ENCODE data around the gene HCK.
"Not testable (repeated sequence)": the region's sequence is repeated elsewhere in the genome, so short reads cannot be mapped to it uniquely, and the experiment has no call there.

HCK gene

DNA sequence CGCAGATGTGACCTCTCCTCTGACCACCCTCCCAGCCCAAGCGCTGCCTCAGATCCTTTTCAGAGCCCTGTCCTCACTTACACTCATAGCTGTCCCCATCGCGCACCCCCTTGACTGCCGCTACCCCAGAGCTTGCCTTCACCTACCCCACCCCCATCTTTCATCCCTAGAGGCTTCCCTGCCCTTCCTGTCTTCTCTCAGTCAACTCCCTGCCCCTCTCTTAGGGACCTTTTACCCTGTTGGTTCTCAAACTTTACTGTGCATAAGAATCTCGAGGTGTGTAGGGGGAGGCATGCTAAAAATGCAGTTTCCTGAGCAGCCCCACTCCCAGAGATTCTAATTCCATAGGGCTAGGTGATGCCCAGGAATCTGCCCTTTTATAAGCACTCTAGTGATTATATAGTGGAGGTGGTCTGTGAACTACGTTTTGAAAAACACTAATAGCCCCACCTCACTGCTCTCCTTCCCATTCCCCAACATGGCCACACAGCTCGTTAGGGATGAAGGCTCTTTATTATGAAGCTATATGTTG is 58.2 kb downstream of the HCK start:
- DNase-seq = no peak

DNA sequence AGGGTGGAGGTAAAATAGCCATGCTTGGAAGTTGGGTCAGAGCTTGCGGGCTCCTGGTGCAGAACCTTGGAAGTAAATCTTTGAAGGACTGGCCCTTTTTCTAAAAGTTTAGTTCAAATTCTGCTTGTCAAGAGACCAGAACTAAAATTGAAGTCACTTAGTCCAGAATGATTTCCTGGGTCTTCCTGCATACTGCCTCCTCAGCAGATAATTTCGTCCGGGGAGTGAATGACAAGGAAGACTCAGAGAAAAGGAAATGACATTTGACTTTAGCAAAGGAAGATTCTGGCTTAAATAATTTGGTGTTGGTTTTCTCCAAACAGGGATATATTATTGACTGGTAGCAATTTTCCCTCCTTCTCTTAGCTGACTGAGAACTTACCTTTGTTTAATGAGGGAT is 58.7 kb downstream of the HCK start:
- DNase-seq = no peak

DNA sequence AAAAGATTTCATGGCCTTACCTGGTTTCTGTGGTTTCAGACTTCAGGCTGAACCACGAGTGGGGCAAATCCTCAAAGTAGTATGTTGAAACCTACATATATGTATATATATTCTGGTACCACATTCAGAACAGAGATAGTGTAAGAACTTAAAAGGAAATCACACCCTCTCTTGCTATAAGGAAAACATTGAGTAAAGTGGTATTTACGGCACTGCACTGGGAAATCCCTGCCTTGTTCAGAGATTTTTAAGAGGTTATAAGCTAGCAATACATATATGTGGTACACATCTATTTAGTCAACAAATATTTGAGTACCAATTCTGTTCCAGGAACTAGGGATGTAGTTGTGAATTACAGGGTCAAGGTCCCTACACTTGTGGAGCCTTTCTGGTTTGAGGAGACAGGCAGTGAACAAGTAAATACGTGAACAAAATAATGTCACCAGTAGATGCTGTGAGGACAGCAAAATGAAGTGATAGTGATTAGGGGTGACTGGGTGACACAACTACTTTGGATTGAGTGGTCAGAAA is 59.2 kb downstream of the HCK start:
- no peak for DNase-seq

DNA sequence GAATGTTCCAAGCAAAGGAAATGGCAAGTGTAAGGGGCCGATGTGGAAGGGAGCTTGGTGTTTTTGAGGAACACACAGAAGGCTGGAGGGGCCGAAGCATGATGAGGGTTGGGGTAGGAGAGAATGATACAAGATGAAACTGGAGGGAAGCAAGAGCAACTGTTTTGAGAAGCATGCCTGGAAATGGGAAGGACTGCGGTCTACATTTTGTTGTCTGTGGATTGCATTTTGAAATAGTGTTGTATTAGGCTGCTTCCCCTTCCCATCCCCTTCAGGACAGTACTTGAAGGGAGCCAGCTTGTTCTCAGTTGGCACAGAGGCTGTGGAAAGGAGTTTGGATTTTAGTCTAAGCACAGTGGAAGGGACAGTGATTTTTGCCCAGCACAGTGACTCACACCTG is 59.7 kb downstream of the HCK start:
- no peak for DNase-seq

DNA sequence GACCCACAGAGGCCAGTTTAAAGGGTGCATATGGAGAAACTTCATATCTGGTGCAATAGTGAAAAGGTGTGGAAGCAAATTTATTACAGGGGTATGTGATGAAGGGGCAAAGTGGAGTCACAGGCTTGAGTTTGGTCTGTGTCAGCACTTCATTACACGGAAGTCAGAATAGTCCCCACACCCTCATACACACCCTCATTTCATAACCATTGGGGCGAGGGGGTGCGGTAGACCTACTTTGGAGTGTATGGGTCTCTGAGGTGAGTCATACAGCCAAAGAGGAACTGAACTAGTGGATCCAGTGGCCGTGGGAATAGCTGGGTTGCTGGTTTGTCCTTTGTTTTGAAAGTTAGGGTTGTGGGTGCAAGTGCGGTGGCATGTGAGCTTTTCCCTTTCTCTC is 60.8 kb downstream of the HCK start:
- no peak for DNase-seq

DNA sequence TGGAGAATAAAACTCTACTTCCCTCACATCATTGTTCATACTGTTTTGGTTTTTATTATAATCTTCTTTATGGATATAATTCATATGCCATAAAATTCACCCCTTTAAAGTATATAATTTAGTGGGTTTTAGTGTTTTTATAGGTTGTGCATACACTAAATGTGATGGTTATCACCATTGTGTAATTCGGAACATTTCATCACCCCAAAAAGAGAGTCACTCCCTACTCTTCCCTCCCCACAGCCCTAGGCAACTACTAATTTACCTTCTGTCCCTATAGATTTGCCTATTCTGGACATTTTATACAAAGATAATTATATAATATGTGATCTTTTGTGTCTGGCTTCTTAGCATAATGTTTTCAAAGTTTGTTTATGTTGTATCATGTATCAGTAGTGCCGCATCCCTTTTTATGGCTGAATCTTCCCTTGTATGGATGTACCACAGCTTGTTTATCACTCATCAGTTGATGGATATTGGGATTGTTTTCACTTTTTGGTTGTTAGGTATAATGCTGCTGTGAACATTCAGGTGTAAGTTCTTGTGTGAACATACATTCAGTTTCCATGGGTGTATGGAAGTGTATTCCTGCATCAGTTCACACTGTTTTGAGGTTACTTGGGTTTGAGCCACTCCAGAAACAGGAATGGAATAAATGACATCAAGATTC is 61.7 kb downstream of the HCK start:
- DNase-seq = no peak

DNA sequence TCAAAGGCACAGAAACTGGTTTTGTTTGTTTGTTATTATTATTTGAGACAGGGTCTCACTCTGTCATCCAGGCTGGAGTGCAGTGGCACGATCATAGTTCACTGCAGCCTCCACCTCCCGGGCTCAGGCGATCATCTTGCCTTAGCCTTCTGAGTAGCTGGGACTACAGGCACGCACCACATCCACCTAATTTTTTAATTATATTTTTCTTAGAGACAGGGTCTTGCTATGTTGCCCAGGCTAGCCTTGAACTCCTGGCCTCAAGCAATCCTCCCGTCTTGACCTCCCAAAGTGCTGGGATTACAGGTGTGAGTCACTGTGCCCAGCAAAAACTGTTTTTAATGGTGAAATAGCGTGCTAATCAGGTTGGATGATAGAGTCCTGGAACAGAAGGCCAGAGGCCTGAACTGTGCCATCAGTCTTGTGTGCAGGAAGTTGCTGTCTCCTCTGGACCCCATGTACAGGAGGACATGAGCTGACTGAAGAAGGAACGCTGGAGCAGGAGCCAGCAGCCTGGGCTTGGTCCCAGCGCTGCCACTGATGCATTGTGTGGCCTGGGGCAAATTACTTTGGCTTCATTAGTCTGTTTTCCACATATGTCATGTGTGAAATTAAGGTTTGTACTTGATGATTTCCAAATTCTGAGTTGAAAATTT is 62.4 kb downstream of the HCK start:
- DNase-seq = no peak

DNA sequence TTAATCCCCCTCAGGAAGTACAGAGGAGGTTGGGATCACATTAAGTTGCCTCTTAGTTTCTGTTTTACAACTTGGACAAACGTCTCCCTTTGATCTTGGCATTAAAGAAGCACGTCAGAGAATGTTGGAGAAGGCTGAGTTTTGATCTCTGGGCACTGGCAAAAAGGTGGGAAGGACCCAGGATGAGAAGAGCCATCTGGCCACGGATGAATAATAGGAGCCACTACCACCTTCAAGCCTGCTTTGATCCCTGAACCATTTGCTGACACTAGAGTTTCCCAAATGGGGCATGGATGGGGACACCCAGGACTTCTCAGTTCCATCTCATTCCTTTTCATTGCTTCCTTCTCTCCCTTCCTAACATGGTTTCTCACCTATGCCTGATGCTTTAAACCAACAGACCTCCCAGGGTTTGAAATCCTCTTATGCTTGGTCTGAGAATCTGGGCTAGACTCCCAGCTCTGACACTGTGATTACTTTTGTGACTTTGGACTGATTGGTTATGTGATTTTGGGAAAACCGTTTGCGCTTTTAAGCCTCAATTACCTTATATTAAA is 63.2 kb downstream of the HCK start:
- no peak for DNase-seq

DNA sequence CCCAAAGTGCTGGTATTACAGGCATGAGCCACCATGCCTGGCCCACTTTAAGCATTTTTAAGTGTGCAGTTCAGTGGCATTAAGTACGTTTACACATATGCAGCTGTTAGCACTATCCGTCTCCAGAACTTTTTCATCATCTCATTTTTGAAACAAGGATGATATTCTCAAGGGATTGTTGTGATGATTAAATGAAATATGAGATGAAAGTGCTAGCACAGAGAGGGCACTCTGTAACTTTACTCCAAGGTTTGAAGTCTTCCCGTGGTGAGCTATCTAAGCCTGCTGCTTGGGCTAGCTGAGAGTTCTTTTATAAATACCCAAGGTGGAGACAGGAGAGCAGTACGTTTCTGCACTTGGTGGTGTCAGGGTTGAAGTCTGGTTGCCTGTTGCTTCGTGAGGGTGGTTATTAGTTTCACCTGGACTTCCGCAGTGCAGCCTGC is 64.1 kb downstream of the HCK start:
- DNase-seq = no peak

DNA sequence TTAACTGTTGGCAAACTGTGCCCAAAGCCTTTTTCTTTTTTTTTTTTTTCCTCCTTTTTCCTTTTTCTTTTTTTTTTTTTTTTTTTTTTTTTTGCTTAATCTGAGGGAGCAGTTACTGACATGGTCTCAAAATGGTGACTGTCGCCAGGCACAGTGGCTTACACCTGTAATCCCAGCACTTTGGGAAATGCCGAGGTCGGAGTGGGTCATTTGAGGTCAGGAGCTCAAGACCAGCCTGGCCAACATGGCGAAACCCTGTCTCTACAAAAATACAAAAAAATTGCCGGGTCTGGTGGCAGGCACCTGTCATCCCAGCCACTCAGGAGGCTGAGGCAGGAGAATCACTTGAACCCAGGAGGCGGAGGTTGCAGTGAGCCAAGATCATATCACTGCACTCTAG is 64.8 kb downstream of the HCK start:
- DNase-seq = not testable (repeated sequence)

DNA sequence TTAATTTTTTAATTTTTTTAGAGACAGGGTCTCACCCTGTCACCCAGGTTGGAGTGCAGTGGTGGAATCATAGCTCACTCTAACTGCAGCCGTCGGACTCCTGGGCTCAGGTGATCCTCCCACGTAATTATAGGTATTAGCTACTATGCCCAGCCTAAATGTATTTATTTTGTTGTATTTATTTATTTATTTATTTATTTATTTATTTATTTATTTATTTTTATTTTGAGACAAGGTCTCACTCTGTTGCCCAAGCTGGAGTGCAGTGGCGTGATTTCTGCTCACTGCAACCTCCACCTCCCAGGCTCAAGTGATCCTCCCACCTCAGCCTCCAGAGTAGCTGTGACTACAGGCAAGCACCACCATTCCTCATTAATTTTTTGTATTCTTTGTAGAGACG is 66.4 kb downstream of the HCK start:
- not testable (repeated sequence) for DNase-seq

DNA sequence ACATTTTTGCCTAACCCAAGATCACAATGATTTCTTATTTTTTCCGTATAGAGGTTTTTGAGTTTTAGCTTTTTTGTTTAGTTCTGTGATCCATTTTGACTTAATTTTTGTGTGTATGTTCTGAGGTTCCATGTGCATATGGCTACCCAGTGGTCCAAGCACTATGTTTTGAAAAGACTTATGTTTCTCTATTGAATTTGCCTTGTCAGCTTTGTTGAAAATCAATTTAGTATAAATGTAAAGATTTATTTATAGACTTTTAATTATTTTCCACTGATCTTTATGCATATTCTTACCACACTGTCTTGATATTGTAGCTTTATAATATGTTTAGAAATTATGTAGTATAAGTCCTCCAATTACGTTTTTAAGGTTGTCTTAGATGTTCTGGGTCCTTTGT is 67.7 kb downstream of the HCK start:
- DNase-seq = no peak

DNA sequence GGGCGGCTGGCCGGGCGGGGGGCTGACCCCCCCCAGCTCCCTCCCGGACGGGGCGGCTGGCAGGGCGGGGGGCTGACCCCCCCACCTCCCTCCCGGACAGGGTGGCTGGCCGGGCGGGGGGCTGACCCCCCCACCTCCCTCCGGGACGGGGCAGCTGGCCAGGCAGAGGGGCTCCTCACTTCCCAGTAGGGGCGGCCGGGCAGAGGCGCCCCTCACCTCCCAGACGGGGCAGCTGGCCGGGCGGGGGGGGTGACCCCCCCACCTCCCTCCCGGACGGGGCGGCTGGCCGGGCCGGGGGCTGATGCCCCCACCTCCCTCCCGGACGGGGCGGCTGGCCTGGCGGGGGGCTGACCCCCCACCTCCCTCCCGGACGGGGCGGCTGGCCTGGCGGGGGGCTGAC is 69.9 kb downstream of the HCK start:
- DNase-seq = not testable (repeated sequence)

DNA sequence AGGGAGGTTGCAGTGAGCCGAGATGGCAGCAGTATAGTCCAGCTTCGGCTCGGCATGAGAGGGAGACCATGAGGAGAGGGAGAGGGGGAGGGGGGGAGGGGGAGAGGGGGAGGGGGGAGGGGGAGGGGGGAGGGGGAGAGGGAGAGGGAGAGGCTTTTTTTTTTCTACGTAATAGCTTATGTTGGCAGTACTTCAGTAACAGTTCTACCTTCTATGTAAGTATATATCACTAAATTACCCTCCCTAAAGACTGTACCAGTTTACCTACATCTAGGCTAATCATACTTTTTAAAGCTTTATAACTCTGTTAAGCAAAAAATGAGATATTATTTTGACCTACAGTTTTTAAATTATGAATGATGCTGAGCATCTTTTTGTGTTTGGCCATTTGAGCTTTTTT is 71.0 kb downstream of the HCK start:
- DNase-seq = no peak

DNA sequence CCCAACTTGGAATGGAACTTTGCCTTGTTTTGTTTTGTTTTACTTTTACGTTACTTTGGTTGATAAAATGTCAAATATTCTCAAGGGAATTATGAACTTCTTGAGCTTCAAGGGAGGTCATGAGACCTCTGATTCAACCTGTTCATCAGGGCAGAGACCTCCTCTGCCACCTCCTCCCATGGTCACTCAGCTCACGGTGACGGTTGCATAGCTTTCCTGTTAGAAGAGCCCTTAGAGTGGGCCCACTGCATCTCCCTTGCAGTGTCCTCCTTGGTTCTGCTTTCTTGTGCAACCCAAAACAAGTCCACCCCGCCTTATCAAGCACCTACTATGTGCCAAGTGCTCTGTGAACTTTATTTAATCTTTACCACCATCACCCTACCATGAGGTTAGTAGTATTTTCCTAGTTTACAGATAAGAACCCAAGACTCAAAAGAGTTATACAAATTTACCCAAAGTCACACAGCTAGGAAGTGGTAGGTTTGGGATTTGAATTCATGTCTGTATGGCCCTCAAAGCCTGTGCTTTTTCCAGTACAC is 72.9 kb downstream of the HCK start:
- no peak for DNase-seq

DNA sequence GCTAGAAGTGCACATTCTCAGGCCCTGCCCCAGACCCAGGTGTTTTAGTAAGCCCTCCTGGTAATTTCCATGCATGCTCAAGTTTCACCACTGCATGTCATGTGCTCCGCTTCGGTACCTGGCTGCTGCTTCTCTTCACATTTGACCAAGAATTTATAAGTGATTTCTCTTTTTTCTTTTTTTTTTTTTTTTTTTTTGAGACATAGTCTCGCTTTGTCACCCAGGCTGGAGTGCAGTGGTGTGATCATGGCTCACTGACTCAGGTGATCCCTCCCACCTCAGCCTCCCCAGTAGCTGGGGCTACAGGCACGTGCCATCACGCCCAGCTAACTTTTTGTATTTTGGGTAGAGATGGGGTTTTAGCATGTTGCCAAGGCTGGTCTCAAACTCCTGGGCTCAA is 73.5 kb downstream of the HCK start:
- DNase-seq = no peak

DNA sequence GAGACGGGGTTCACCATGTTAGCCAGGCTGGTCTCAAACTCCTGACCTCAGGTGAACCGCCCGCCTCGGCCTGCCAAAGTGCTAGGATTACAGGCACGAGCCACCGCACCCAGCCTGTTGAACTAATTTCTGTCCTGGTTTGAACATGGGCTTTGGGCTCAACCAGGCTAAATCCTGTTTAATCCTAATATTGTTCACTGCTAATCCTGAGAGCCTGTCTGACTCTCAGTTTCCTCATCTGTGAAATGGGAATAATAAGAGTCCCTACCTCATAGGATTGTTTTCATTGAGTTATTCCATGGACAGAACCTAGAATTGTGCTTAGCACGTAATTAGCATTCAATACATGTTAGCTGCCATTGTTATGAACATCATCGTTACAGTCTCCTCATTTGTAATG is 74.9 kb downstream of the HCK start:
- no peak for DNase-seq

DNA sequence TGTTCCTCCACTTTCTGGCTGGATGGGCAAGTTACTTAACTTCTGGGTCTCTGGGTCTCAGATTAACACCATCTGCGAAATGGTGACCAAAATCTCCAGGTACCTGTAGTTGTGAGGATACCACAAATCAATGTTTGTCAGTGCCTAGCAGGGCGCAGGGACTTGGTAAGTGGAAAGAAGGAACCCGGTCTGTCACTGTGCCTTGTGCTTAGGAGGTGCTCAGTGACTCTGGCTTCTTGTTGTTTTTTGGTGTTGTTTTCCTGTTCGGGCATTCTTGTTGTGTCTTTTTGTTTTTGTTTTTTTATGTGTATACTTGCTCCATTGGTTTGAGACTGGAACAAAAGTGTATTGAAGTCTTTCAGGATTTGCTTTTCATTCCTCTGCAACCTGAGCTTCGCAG is 75.3 kb downstream of the HCK start:
- no peak for DNase-seq

DNA sequence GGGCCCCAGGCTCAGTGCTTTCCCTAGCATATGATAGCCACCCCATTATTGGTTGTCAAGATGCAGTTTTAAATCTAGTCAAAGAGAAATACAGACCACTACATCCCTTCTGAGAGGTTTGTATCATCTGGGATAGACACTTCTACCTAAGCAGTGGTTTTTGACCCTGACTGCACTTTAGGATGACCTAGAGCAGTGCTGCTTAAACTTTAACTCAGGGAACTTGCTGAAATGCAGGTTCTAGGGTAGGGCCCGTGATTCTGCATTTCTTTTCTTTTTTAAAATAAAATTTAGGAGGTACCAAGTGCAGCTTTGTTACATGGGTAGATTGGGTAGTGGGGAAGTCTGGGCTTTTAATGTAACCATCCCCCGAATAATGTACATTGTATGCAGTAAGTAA is 76.1 kb downstream of the HCK start:
- DNase-seq = no peak

DNA sequence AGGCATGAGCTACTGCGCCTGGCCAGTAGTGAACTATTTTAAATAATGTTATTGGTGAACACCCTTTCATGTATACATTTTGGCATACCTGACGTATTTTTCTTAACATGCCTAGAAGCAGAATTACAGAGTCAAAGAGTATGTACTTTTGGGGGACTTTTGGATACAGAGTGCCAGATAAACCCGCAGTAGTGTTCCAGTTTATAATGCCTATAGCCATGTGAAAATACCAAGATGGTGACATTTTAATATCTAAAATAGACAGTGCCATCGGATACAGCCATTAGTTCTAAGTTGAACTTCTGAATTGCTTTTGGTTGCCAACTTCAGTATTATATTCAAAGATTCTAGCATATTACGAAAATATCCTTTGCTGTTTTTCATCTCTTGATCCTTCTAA is 77.8 kb downstream of the HCK start:
- no peak for DNase-seq

DNA sequence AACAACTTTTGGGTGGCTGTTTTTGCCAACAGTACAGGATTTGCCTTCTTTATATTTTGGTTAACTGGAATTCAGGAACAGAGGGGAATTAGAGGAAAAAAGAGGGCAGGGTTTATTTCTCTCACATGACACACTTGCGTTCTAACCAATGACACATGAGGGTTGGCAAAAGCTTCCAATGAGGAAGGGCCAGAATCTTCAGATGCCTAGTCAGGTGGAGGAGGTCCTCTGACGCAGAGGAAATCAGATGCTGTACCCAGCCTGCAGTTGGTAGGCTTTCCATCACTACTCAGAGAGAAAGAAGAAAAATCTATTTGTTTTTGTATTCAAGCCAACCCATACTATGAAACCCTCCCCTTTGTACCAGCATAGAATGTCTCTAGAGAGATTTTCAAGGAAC is 78.3 kb downstream of the HCK start:
- DNase-seq = no peak

DNA sequence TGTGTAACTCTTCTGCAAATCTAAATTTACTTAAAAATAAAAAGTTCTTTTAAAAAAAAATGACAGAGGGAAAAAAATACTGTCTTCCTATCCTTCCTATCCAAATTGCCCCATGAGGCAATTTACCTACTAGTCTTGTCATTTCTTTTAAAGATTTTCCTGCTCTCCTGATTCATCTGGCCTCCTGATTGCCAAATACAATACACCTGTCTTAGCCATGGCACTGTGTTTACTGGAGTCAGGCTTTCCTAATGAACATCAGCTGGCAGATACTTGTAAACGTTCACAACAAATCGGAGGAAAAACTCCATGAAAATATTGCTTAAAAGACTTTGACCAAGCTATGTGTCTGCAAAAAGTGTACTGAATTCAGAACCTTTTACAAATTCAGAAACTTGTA is 78.9 kb downstream of the HCK start:
- DNase-seq = no peak

DNA sequence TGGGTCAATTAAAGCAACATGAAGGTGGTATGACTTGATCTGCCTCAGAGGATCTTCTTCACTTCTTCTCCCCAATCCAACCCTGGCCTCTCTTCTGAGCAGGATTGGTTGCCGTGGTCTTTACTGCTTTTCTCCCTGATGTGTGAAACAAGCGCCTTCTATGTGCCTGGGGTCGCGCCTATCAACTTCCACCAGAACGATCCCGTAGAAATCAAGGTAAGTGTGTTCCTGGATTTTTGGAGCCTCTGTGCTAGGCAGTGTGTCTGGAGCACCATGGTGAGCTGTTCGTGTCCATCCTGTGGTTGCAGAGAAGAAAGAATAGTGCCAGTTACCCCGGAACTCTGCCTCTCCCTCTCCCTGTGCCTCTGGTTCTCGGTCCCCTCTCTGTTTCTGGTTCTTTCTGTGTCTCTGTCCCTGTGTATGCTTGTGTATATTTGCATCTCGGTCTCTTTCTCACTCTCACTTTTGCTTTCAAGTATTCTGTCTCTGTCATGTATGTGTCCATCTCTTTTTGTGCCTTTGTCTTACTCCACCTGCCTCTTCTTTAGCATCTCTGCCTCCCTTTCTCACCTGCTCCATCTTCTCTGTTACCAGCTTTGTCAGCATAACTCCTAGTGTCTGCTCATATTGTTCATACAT is 81.0 kb downstream of the HCK start:
- DNase-seq = no peak
